A549 (cell line): Measurements from ENCODE around the gene ACTR10.

Experiments used
- BHLHE40 ChIP-seq: IDR thresholded peaks from 2 replicates; pipeline ENCODE4 v1.6.1; 2012; ENCODE audit warnings: low read depth, low read length, inconsistent platforms
- CHD2 ChIP-seq: fragments of 150-350 bp; IDR thresholded peaks from 2 replicates; pipeline ENCODE4 v1.6.1; 2014; ENCODE audit warnings: low read length; ENCODE audit not compliant: partially characterized antibody
- CTCF ChIP-seq: fragments of >200 bp; sonication (Bioruptor Twin); formaldehyde crosslinking; IDR thresholded peaks from 3 replicates; pipeline ENCODE4 v1.5.1; 2016
- EP300 ChIP-seq, 2 experiments: fragments of >200 bp; sonication (Bioruptor Twin); formaldehyde crosslinking; IDR thresholded peaks; 2 replicates in 1 of 2; 3 replicates in 1 of 2; pipeline ENCODE4 v1.6.1; 2016 to 2017
- FOXS1 ChIP-seq: fragments of 250-450 bp; sonication (Bioruptor Pico); IDR thresholded peaks from 2 replicates; pipeline ENCODE4 v1.5.0; 2020; ENCODE audit warnings: mild to moderate bottlenecking, moderate library complexity
- JUN ChIP-seq, 2 experiments: fragments of >200 bp; sonication (Bioruptor Twin); formaldehyde crosslinking; IDR thresholded peaks; 2 replicates in 1 of 2; 3 replicates in 1 of 2; pipeline ENCODE4 v1.6.1; 2016 to 2017
- MAZ ChIP-seq: fragments of 150-350 bp; IDR thresholded peaks from 2 replicates; pipeline ENCODE4 v1.6.1; 2014; ENCODE audit warnings: antibody characterized with exemption, low read depth, low read length, borderline replicate concordance
- PBX3 ChIP-seq: IDR thresholded peaks from 2 replicates; pipeline ENCODE4 v1.6.1; 2012
- POLR2A ChIP-seq: IDR thresholded peaks from 2 replicates; pipeline ENCODE4 v1.6.1; 2012; ENCODE audit warnings: mild to moderate bottlenecking, low read length
- RAD21 ChIP-seq, 2 experiments: fragments of >200 bp in 1 of 2; sonication (Bioruptor Twin) in 1 of 2; formaldehyde crosslinking in 1 of 2; IDR thresholded peaks in 1 of 2; conservative IDR thresholded peaks in 1 of 2; 2 replicates in 1 of 2; 3 replicates in 1 of 2; pipeline ENCODE4 v1.6.1; 2012 to 2018; ENCODE audit warnings: inconsistent platforms in 1 of 2
- REST ChIP-seq: fragments of 200-600 bp; sonication (generic); IDR thresholded peaks from 2 replicates; pipeline ENCODE4 v1.6.1; 2016; ENCODE audit warnings: antibody characterized with exemption, mild to moderate bottlenecking, moderate library complexity

- no peak for TF ChIP-seq RAD21 (conservative IDR thresholded peaks at IDR 0.05 in 1 of 2, IDR thresholded peaks at IDR 0.05 in 1 of 2)
- no peak for TF ChIP-seq CTCF
- no peak for TF ChIP-seq BHLHE40
- TF ChIP-seq CHD2, result no peak
- no peak for TF ChIP-seq EP300 (IDR thresholded peaks at IDR 0.05)
- TF ChIP-seq JUN (IDR thresholded peaks at IDR 0.05), result no peak
- no peak for TF ChIP-seq MAZ
- no peak for TF ChIP-seq REST
- no peak for TF ChIP-seq PBX3
- TF ChIP-seq POLR2A, result no peak
- no peak for TF ChIP-seq FOXS1
Measured at GRCh38 chr14:58281969-58282368, 82.0 kb downstream of the ACTR10 start.
